Endothelial cell of hepatic sinusoid (primary cell): ENCODE results near the gene MT1E.
"Not testable (repeated sequence)": the region's sequence is repeated elsewhere in the genome, so short reads cannot be mapped to it uniquely, and the experiment has no call there.

ENCODE experiments used
- in situ Hi-C: cut with HindIII; loops from 2 replicates; pipeline ENCODE4 v1.10.0; 2017; ENCODE audit warnings: low sequenced_read_pairs

MT1E gene

GRCh38 chr16:56669005-56669839, 43.6 kb downstream of the MT1E start, which contains the start of gene MT1H:
Gene MT1H, plus strand, starts transcription at chr16:56669814. Its CDS starts 71 bp downstream, at chr16:56669885.
- in situ Hi-C loops, result loop anchor here (5.0 kb wide), 1 partner anchor 48 kb away; no protein-coding TSS in a partner anchor

- in situ Hi-C loops, result loop anchor here (5.0 kb wide), 1 partner anchor 47 kb away; no protein-coding TSS in a partner anchor
Observed at GRCh38 chr16:56669840-56670619, 44.4 kb downstream of the MT1E start.

GRCh38 chr16:56670620-56670934, 45.0 kb downstream of the MT1E start:
- in situ Hi-C loops, result no loop called here

- in situ Hi-C loops, result not testable (repeated sequence)
Observed at GRCh38 chr16:56671691-56672090, 46.1 kb downstream of the MT1E start.

GRCh38 chr16:56672171-56672570, 46.6 kb downstream of the MT1E start:
- in situ Hi-C loops, result not testable (repeated sequence)

- in situ Hi-C loops, result no loop called here
Observed at GRCh38 chr16:56672761-56673536, 47.4 kb downstream of the MT1E start.

- in situ Hi-C loops, result no loop called here
Observed at GRCh38 chr16:56673921-56674320, 48.3 kb downstream of the MT1E start.

GRCh38 chr16:56674570-56674969, 49.0 kb downstream of the MT1E start:
- in situ Hi-C loops, result not testable (repeated sequence)

GRCh38 chr16:56675685-56676210, 50.2 kb downstream of the MT1E start:
- in situ Hi-C loops, result no loop called here
